A549 (cell line): Measurements from ENCODE around the gene ADAT2. TPM values are rescaled to one million over a fixed set of nuclear protein-coding genes. Genes with fewer than 3 reads are reported as not detected.

ENCODE experiments used
- polyA plus RNA-seq, 4 experiments: library from polyadenylated mRNA; depleted of rRNA in 3 of 4; stranded (reverse); fragments of >200 nt; fragmentation: RNase III in 1 of 4; extraction: RNeasy Plus Mini Kit Qiagen cat#74134 plus additional on column Dnase treatment in 1 of 4; gene quantifications; 2 replicates in 3 of 4; 3 replicates in 1 of 4; pipeline ENCODE4 v1.2.3, GENCODE V29; 2011 to 2017
- small RNA-seq, 6 experiments: library from RNA; depleted of rRNA; stranded (forward); fragments of <200 nt; gene quantifications; one replicate each; pipeline ENCODE3, GENCODE V24; 2012

The ADAT2 gene
- polyA plus RNA-seq, 2 of the 4 experiments (the other 2 are of a cell fraction), result 7.1 to 8.0 TPM

Small RNA genes lying within 50 kb of the gene (small RNA-seq; reads per million reads assigned to genes)
- 0.04 to 108 (median 1.6) reads per million in 6 experiments for gene RNA5SP221

Other genes starting within 250 kb of the ADAT2 start
- gene PEX3, start 110 bp upstream of the ADAT2 start, polyA plus RNA-seq (2011; rRNA removed), result 24.7 and 25.9 TPM in 2 replicates
- gene PEX3, start 110 bp upstream of the ADAT2 start, polyA plus RNA-seq (2017; fragmentation: RNase III; extraction: RNeasy Plus Mini Kit Qiagen cat#74134 plus additional on column Dnase treatment), result 14.0 to 15.7 TPM (median 15.1 TPM) in 3 replicates
- 54.3 and 55.5 TPM in 2 replicates for gene FUCA2, start 61.0 kb upstream of the ADAT2 start, polyA plus RNA-seq (2011; rRNA removed)
- gene FUCA2, start 61.0 kb upstream of the ADAT2 start, polyA plus RNA-seq (2017; fragmentation: RNase III; extraction: RNeasy Plus Mini Kit Qiagen cat#74134 plus additional on column Dnase treatment), result 46.3 to 46.9 TPM (median 46.8 TPM) in 3 replicates
- 7.5 and 10.4 TPM in 2 replicates for gene PHACTR2, start 227.3 kb upstream of the ADAT2 start, polyA plus RNA-seq (2011; rRNA removed)
- 2.5 to 3.3 TPM (median 2.9 TPM) in 3 replicates for gene PHACTR2, start 227.3 kb upstream of the ADAT2 start, polyA plus RNA-seq (2017; fragmentation: RNase III; extraction: RNeasy Plus Mini Kit Qiagen cat#74134 plus additional on column Dnase treatment)